AG09319 (cell line): ENCODE measurements around the gene THAP10.
"Not testable (repeated sequence)": the region's sequence is repeated elsewhere in the genome, so short reads cannot be mapped to it uniquely, and the experiment has no call there.

ENCODE experiments used
- DNase-seq: peaks from one replicate; pipeline ENCODE4 v3.0.0-alpha.2; 2010; ENCODE audit warnings: low read depth; ENCODE audit errors: extremely low read depth
- CTCF ChIP-seq: IDR thresholded peaks from 2 replicates; pipeline ENCODE4 v1.5.1; 2011; ENCODE audit warnings: low read depth, mild to moderate bottlenecking, inconsistent platforms, low read length, moderate library complexity

Gene THAP10

GRCh38 chr15:70867911-70868467, 24.2 kb downstream of the THAP10 start:
- DNase-seq = no peak
- no peak for TF ChIP-seq CTCF

- TF ChIP-seq CTCF = no peak
- DNase-seq = no peak
Measured at GRCh38 chr15:70866982-70867641, 25.1 kb downstream of the THAP10 start.

- no peak for DNase-seq
- TF ChIP-seq CTCF = no peak
Measured at GRCh38 chr15:70863450-70864218, 28.6 kb downstream of the THAP10 start.

GRCh38 chr15:70859998-70860397, 32.2 kb downstream of the THAP10 start:
- DNase-seq = no peak
- no peak for TF ChIP-seq CTCF

- no peak for TF ChIP-seq CTCF
- no peak for DNase-seq
Measured at GRCh38 chr15:70859322-70859908, 32.8 kb downstream of the THAP10 start.

- not testable (repeated sequence) for DNase-seq
Measured at GRCh38 chr15:70858614-70859321, 33.5 kb downstream of the THAP10 start.

- no peak for DNase-seq
- no peak for TF ChIP-seq CTCF
Measured at GRCh38 chr15:70857562-70858285, 34.5 kb downstream of the THAP10 start.
